Spleen (tissue), 7 donors: ENCODE data around the gene MKNK1.

Source experiments
- POLR2A ChIP-seq, 3 donors: fragments of 450-650 bp; IDR thresholded peaks; one replicate each; pipeline ENCODE4 v1.5.1; 2017; ENCODE audit warnings: antibody characterized with exemption in 3 of 3, mild to moderate bottlenecking in 1 of 3
- POLR2AphosphoS5 ChIP-seq, 3 donors: sonication (generic); formaldehyde crosslinking; IDR thresholded peaks; one replicate each; pipeline ENCODE4 v1.5.1; 2017; ENCODE audit warnings: antibody characterized with exemption in 3 of 3
- TF ChIP-seq, protein P1 (sequence below), 11 experiments: fragments of 200-600 bp in 7 of 11; fragments of 450-650 bp in 4 of 11; sonication (generic) in 4 of 11; IDR thresholded peaks in 8 of 11; conservative IDR thresholded peaks in 3 of 11; 1 replicate in 7 of 11; 2 replicates in 4 of 11; pipeline versions ENCODE4 v1.4.0 to v1.8.0; 2016 to 2021; ENCODE audit warnings: antibody characterized with exemption in 11 of 11, inconsistent platforms in 4 of 11, mild to moderate bottlenecking in 1 of 11
- donor health status: DM: no; HTN: no; CAD: no; lungs with moderate emphysema.
- donor health status: DM: no; HTN: no; CAD: no.
- donor health status: DM: no; HTN: no; CAD: no.

GRCh38 chr1:46555826-46556619 is 48.0 kb downstream of the MKNK1 start:
- TF ChIP-seq, protein P1, sequence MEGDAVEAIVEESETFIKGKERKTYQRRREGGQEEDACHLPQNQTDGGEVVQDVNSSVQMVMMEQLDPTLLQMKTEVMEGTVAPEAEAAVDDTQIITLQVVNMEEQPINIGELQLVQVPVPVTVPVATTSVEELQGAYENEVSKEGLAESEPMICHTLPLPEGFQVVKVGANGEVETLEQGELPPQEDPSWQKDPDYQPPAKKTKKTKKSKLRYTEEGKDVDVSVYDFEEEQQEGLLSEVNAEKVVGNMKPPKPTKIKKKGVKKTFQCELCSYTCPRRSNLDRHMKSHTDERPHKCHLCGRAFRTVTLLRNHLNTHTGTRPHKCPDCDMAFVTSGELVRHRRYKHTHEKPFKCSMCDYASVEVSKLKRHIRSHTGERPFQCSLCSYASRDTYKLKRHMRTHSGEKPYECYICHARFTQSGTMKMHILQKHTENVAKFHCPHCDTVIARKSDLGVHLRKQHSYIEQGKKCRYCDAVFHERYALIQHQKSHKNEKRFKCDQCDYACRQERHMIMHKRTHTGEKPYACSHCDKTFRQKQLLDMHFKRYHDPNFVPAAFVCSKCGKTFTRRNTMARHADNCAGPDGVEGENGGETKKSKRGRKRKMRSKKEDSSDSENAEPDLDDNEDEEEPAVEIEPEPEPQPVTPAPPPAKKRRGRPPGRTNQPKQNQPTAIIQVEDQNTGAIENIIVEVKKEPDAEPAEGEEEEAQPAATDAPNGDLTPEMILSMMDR (IDR thresholded peaks at IDR 0.05 in 8 of 11, conservative IDR thresholded peaks at IDR 0.05 in 3 of 11) = no peak
- TF ChIP-seq POLR2AphosphoS5 (IDR thresholded peaks at IDR 0.05) = peak in 1 of 3 donors; percentile 64
- no peak for TF ChIP-seq POLR2A (IDR thresholded peaks at IDR 0.05)
